SIG-M5 (cell line): ENCODE results near the gene SRRM5.
"Not testable (repeated sequence)": the region's sequence is repeated elsewhere in the genome, so short reads cannot be mapped to it uniquely, and the experiment has no call there.

Experiments
- DNase-seq: peaks from one replicate; lab custom pipeline; 2025; lab: John Stamatoyannopoulos, UW

Gene SRRM5

GRCh38 chr19:43618921-43619261 lies 7.0 kb downstream of the SRRM5 start:
- no peak for DNase-seq

DNA sequence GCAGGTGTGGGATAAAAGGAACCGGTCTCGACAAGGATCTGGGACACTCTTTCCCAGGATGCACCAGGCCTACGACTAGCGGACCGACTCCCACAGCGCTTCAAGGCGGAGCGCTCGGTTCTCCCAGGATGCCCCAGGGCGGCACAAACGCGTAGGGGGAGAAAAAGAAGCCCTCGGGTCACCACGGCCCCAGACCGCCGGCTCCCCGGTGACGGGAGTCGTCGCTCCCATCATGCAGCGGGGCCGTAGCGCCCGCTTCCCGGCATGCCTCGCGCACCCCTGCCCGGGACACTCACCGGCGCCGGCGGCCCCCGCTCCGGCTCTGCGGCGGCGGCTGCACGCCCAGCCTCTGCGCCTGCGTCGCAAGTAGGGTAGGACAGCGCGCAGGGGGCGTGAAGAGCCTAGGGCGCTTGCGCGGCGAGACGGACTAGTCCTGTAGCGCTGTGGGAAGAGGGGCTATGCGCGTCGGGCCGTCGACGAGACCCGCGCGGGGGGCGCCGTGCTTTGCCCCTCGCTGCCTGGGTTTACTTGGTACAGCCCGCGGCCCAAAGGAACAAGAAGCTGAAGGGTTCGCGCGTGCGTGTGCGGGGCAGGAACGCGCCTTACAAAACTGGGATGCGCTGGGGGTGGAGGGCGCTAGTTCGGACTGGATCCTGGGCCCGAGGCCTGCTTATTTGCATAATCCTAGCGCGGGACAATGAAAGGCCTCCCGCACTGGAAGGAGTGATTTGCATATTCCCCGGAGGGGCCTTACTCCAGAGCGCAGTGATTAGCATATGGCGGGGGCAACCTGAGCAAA lies 7.6 kb downstream of the SRRM5 start, which contains the start of gene ZNF428:
Gene ZNF428, minus strand, starts transcription at position 368 of the 799 bp plus-strand sequence. CDS start 5,325 bp downstream, outside the sequence.
- DNase-seq = no peak

GRCh38 chr19:43620061-43621001 lies 8.4 kb downstream of the SRRM5 start:
- DNase-seq = no peak

- DNase-seq = no peak
These were observed 10.2 kb downstream of the SRRM5 start for GRCh38 chr19:43622070-43622469.

DNA sequence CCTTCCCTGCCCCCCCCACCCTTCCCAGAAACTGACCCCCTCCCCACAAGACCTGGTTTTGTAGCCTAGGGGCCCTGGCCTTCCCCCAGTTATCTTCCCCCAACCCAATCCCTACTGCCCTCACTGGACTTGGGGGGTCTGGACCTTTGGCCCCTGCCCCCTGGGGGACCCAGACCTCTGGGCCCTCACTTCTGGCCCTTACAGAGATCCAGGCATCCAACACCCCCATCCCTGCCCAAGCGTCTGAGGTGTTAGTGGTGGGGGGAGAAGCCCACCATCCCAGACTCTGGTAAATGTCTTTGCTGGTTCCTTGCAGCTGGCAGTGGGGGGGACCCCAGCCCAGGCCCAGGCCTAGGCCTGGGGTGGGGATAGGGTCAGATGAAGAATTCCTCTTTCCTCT lies 11.1 kb downstream of the SRRM5 start:
- DNase-seq = no peak

DNA sequence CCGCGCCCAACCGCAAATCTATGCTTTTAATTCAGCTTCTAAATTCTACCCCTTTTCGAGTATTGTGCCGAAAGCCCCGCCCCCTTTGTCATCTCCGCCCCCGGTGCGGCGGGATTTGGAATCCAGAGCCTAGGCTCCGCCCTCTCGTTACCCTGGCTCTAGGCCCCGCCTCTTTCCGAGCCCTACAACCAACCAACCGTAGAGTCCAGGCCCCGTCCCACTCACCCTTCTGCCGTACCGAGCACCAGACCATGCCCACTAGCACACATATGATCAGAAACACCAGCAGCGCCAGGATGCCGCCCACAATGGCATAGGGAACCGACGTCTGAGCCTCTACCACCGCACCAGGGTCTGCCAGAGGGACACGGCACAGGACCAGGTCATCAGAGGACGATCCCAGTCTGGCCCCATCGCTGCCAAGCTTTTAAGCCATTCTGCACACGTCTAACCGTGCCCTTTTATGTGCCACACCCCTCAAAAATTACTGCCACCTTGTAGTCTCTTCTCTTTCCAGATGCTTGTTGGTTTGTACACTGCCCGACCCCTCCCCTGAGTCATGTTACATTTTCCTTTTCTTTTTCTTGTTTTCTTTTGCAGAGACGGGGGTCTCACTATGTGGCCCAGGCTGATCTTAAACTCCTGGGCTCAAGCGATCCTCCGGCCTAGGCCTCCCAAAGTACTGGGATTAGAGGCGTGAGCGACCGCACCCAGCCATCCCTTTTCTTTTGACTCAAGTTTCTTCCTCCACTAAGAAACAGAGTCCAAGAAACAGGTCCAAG lies 12.2 kb downstream of the SRRM5 start:
- no peak for DNase-seq

DNA sequence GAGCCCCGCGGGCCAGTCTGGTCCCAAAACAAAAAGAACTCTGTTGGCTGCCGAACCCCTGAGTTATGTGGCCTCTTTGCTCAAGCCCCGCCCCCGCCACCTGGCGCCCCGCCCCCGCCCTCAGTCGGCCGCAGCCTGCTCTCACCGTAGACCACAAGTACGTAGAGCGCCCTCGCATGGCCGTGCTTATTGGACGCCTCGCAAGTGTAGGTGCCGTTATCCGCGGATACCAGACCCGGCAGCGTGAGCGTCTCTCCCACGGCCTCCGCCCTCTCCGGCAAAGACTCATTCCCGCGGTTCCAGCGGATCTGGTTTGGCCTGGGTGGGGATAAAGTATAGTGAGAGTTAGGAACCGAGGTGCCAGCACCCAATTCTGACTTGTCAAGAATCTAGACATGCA lies 13.0 kb downstream of the SRRM5 start:
- DNase-seq = no peak

- DNase-seq = no peak
These were observed 14.2 kb downstream of the SRRM5 start for GRCh38 chr19:43625918-43626579.

DNA sequence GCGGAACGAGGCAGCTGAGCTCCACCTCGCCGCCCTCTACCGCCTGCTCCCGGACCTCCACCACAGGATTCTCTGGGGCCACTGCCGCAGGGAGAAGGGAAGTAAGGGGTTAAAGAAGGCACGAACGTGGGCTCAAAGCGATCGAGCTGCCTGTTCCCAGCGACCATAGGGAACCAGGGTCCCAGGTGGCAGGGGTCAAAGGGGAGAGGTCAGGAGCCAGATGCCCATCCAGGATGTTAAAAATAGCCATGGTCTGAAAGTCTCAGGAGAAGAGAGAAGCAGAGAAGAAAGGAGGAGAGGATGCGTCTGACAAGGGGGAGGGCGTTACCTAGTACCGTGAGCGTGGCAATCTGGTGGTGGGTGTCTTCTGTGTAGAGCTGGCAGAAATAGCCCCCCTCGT lies 14.9 kb downstream of the SRRM5 start:
- DNase-seq = no peak

DNA sequence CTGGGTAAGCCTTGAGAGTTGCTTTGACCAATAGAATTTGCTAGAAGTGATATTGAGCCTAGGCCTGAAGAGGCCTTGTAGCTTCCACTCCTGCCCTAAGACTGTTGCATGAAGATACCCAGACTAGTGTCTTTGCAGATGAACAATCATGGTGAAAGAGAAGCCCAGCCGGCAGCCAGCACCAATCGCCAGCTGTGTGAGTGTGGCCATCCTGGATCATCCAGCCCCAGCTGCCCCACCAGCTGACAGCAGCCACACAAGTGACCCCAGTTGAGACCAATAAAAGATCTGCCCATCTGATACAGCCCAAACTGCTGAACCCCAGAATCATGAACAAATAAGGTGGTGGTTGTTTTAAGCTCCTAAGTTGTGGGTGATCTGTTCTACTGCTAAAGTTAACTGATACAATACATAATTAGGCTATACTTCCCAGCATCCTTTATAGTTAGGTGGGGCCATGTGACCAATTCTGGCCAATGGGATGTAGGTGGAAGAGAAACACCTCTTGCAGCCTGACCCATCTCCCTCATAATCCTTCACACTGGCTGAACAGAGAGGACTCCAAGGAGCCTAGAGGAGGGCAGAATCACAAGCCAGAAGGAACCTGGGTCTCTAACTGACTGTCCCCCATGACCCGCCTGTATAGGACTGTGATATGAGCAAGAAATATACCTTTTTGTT lies 16.9 kb downstream of the SRRM5 start:
- no peak for DNase-seq

DNA sequence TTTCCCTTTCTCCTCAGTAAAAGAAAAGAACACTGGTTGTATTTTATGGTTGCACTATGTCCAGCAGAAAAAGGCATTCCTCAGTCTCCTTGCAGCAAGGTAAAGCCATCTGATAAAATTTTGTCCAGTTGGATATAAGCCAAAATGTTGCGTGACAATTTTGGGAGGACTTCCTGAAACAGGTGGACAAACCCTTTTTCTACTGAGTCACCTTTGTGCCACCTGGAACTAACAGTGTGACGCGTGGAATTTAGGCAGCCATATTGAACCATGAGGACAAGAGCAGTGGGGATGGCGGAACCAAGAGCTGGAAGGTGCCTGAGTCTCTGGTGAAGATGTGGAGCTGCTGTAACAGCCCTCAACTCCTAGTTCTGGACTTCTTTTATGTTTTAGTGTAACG lies 19.6 kb downstream of the SRRM5 start:
- no peak for DNase-seq

DNA sequence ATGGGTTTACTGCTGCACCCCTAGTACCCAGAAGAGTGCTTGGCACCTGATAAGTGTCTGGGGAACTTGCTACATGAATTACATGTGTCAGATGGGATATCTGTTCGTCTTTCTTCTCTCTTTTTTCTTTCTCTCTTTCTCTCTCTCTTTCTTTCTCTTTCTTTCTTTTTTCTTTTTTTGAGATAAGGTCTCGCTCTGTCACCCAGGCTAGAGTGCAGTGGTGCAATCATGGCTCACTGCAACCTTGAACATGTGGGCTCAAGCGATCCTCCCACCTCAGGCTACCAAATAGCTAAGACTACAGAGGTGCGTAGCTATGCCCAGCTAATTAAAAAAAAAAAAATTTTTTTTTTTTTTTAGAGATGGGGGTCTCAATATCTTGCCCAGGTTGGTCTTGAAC lies 21.6 kb downstream of the SRRM5 start:
- no peak for DNase-seq

DNA sequence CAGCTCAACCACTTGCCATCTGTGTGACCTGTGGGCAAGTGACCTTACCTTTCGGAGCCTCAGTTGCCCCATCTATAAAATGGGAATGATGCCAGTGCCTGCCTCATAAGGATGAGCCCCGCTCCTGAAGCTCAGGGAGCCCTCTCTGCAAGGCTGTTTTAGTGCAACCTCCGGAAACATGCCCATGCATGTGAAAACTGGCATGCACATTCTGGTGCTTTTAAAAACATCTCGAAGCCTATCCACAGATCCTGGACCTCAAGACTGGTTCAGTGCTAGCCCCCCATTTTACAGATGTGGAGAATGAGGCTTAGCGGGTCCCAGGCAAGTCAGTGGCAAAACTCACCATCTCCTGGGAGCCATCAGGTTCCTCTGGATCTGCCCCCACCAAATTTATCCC lies 22.2 kb downstream of the SRRM5 start:
- no peak for DNase-seq

DNA sequence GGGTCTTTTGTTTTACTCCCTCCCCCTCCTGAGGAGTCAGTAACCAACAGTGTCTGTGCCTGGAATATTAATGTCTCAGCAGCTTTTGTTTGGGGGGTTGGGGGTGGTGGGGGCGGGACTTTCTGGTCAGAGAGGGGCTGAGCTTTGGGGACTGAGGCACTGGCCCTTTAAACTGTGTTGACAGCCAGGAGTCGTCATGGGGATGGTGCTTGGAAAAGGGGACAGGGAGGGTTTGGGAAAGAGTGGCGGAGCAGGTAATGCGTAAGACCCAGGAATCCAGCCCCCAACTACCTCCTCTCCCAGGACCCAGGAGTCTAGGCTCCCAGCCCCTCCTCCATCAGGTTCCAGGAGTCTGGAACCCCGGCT lies 22.6 kb downstream of the SRRM5 start:
- DNase-seq = no peak

GRCh38 chr19:43634872-43635560 lies 23.1 kb downstream of the SRRM5 start:
- no peak for DNase-seq

DNA sequence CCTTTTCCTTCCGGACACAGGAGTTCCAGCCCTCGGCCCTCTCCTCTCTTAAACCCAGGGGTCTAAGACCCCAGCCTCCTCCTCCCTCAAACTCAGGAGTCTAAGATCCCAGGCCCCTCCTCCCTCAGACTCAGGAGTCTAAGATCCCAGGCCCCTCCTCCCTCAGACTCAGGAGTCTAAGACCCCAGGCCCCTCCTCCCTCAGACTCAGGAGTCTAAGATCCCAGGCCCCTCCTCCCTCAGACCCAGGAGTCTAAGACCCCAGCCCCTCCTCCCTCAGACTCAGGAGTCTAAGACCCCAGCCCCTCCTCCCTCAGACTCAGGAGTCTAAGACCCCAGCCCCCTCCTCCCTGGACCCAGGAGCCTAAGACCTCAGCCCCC lies 23.7 kb downstream of the SRRM5 start:
- DNase-seq = not testable (repeated sequence)

DNA sequence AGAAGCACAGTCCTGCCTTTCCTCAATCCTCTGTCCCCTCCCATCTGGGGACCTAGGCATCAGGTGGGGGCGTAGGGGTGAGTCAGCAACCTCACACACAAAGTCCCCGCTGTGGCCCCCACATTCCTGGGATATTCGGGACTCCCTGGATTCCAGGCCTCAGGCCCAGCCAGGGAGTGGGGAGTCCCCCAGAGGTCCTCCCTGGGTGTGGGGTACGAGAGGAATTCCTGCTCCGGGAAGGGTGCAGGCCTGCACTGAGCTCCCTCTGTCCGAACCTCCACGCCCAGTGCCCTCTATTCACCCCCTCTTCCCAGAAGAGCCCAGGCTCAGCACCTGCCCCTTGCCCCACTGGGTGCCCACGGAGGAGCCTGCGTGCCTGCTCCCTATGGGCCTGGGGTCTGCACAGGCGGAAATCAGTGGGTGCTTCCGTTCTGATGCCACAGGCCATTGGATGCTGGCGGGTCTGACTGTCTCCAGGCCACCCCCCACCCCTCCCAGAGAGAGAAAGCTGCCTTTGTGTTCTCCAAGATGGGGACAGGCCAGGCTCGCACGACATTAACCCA lies 24.3 kb downstream of the SRRM5 start:
- no peak for DNase-seq

GRCh38 chr19:43638214-43638994 lies 26.5 kb downstream of the SRRM5 start:
- DNase-seq = no peak

DNA sequence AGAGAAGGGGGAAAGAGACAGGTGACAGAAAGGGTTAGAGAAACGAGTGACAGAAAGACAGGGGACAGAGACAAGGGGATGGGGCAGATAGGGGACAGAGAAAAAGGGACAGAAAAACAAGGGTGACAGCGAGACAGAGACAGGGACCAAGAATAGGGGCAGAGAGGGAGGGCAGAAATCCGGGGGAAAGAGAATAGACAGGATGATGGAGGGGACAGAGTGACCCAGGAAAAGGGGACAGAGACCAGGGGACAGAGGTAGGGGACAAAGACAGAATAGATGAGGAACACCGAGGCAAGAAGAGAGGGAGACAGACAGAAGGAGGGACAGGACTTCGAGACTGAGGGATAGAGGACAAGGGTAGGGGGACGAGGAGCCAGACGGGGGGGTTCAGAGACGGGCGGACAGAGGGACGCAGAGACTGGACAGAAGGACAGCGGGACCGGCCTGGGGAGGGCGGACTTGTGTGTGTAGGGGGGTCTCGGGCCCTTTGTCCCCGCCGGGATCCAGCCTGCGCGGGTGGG lies 27.2 kb downstream of the SRRM5 start:
- no peak for DNase-seq
